Calu3 (cell line): ENCODE measurements around the gene DRD4. TPM values are rescaled to one million over a fixed set of nuclear protein-coding genes. Genes with fewer than 3 reads are reported as not detected.

Experiments used
- BruUV-seq: library from RNA; stranded (reverse); fragments of 400-500 nt; replicated peaks from 2 replicates; lab custom pipeline; 2021; lab: Mats Ljungman, UMichigan
- CTCF ChIA-PET: fragments of 300-600 bp; sonication (Branson Sonifier 250); formaldehyde crosslinking; loops from one replicate; lab custom pipeline; 2022; ENCODE audit warnings: antibody characterized with exemption; lab: Charles Lee
- DNase-seq: peaks from one replicate; pipeline ENCODE4 v3.0.0; 2022
- H3K27ac Mint-ChIP-seq: one replicate; pipeline ENCODE4 v1.8.0; 2022; ENCODE audit warnings: mixed read lengths; ENCODE audit not compliant: unreplicated experiment
- H3K27me3 Mint-ChIP-seq: one replicate; pipeline ENCODE4 v1.8.0; 2022; ENCODE audit warnings: mixed read lengths; ENCODE audit not compliant: unreplicated experiment
- H3K36me3 Mint-ChIP-seq: one replicate; pipeline ENCODE4 v1.8.0; 2022; ENCODE audit warnings: mild to moderate bottlenecking, moderate library complexity, mixed read lengths; ENCODE audit not compliant: insufficient read depth, unreplicated experiment
- H3K4me1 Mint-ChIP-seq: one replicate; pipeline ENCODE4 v1.8.0; 2022; ENCODE audit warnings: mild to moderate bottlenecking, low read depth, mixed read lengths; ENCODE audit not compliant: unreplicated experiment
- H3K4me3 Mint-ChIP-seq: one replicate; pipeline ENCODE4 v1.8.0; 2022; ENCODE audit warnings: mild to moderate bottlenecking, low read depth, moderate library complexity, mixed read lengths; ENCODE audit not compliant: unreplicated experiment
- H3K9me3 Mint-ChIP-seq: one replicate; pipeline ENCODE4 v1.8.0; 2022; ENCODE audit warnings: low read depth, mixed read lengths; ENCODE audit not compliant: unreplicated experiment
- CTCF ChIP-seq: fragments of 200-600 bp; IDR thresholded peaks from one replicate; pipeline ENCODE4 v1.8.0; 2022; ENCODE audit warnings: antibody characterized with exemption; ENCODE audit not compliant: unreplicated experiment
- intact Hi-C: fragments of 100-400 bp; cut with micrococcal nuclease; formaldehyde crosslinking; loops from one replicate; pipeline ENCODE4 v1.10.0; 2022; ENCODE audit not compliant: unreplicated experiment
- total RNA-seq: library from RNA; stranded (reverse); gene quantifications from 2 replicates; pipeline ENCODE4 v1.2.3, GENCODE V29; 2022

DRD4 gene
- total RNA-seq, 1 experiment from 2014 or later: 1.3 TPM

- BruUV-seq: no TSS peak
- intact Hi-C loops: no loop called here
- DNase-seq: no peak
- CTCF ChIA-PET: interaction anchor here (0.6 kb wide), 1 partner anchor 21 kb away, joined by 3 read pairs; no protein-coding TSS in a partner anchor
- no peak for TF ChIP-seq CTCF
- H3K4me1 Mint-ChIP-seq: no peaks in the 10 kb centered on the region
- H3K27me3 Mint-ChIP-seq: no peaks in the 10 kb centered on the region
- H3K9me3 Mint-ChIP-seq: no peaks in the 10 kb centered on the region
- H3K36me3 Mint-ChIP-seq: peaks cover 72% of the 10 kb centered on the region
- H3K4me3 Mint-ChIP-seq: no peak overlapping the region
- no peak overlapping the region for H3K27ac Mint-ChIP-seq
Observed at GRCh38 chr11:601573-602245, 35.4 kb upstream of the DRD4 start.

- Mint-ChIP-seq H3K4me3 (no peak overlapping the region), H3K27ac (no peak overlapping the region), H3K4me1 (no peaks in the 10 kb centered on the region), H3K27me3 (no peaks in the 10 kb centered on the region), H3K9me3 (no peaks in the 10 kb centered on the region), H3K36me3 (peaks cover 75% of the 10 kb centered on the region)
- DNase-seq: no peak
- TF ChIP-seq CTCF: no peak
- CTCF ChIA-PET: no interaction called here
- intact Hi-C loops: no loop called here
- no TSS peak for BruUV-seq
Observed at GRCh38 chr11:603154-603553, 33.9 kb upstream of the DRD4 start.

- Mint-ChIP-seq H3K27ac (no peak overlapping the region), H3K4me3 (no peak overlapping the region), H3K36me3 (peaks cover 77% of the 10 kb centered on the region), H3K4me1 (no peaks in the 10 kb centered on the region), H3K27me3 (no peaks in the 10 kb centered on the region), H3K9me3 (no peaks in the 10 kb centered on the region)
- BruUV-seq: no TSS peak
- CTCF ChIA-PET: interaction anchor here (0.9 kb wide), 1 partner anchor 10 kb away, joined by 4 read pairs; the partner anchor contains the start of gene IRF7
- no peak for DNase-seq
- intact Hi-C loops: no loop called here
- TF ChIP-seq CTCF: no peak
Observed at GRCh38 chr11:605286-606129, 31.6 kb upstream of the DRD4 start.

GRCh38 chr11:606245-606644 is 30.8 kb upstream of the DRD4 start:
- intact Hi-C loops: no loop called here
- no peak for DNase-seq
- no peak overlapping the region for H3K27ac Mint-ChIP-seq
- TF ChIP-seq CTCF: no peak
- no peaks in the 10 kb centered on the region for H3K27me3 Mint-ChIP-seq
- CTCF ChIA-PET: no interaction called here
- peaks cover 77% of the 10 kb centered on the region for H3K36me3 Mint-ChIP-seq
- no peaks in the 10 kb centered on the region for H3K9me3 Mint-ChIP-seq
- BruUV-seq: no TSS peak
- H3K4me1 Mint-ChIP-seq: no peaks in the 10 kb centered on the region
- H3K4me3 Mint-ChIP-seq: no peak overlapping the region
